Uterus (tissue), 2 donors: ENCODE data around the gene PPM1N.

Source experiments
- POLR2A ChIP-seq, 2 donors: fragments of 450-650 bp; IDR thresholded peaks; one replicate each; pipeline ENCODE4 v1.6.1; 2016; ENCODE audit warnings: antibody characterized with exemption in 2 of 2, mild to moderate bottlenecking in 1 of 2, moderate library complexity in 1 of 2
- TF ChIP-seq, protein P1 (sequence below), 4 experiments: fragments of 200-600 bp in 2 of 4; fragments of 450-650 bp in 2 of 4; sonication (generic) in 2 of 4; IDR thresholded peaks; one replicate each; pipeline ENCODE4 v1.5.1; 2016 to 2019; ENCODE audit warnings: antibody characterized with exemption in 4 of 4, mild to moderate bottlenecking in 2 of 4, moderate library complexity in 1 of 4

DNA sequence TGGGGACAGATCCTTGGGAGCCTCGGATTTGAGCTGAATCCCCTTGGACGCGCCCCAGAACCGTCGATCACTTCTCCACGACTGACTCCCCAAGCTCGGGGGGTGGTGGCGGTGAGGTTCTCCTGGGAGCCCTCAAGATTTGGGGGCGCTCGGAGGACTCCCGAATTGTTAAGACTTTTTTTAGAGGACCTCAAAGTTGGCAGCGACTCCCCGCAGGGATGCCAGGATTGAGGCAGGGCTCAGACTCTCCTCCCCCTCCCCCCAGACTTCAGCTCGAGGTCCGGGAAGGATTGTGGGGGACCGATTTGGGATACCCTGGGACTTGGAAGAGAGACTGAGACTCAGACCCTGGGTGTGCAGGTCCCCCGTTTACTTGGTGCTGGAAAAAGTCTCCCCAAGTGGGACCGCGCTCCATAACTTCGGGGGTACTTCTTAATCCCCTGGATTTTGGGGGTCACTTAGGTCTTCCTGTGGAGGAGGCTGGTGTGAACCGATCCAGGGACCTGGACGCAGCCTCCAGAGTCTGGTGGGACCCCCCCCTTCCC is 9.7 kb downstream of the PPM1N start:
- no peak for TF ChIP-seq POLR2A (IDR thresholded peaks at IDR 0.05)
- TF ChIP-seq, protein P1, sequence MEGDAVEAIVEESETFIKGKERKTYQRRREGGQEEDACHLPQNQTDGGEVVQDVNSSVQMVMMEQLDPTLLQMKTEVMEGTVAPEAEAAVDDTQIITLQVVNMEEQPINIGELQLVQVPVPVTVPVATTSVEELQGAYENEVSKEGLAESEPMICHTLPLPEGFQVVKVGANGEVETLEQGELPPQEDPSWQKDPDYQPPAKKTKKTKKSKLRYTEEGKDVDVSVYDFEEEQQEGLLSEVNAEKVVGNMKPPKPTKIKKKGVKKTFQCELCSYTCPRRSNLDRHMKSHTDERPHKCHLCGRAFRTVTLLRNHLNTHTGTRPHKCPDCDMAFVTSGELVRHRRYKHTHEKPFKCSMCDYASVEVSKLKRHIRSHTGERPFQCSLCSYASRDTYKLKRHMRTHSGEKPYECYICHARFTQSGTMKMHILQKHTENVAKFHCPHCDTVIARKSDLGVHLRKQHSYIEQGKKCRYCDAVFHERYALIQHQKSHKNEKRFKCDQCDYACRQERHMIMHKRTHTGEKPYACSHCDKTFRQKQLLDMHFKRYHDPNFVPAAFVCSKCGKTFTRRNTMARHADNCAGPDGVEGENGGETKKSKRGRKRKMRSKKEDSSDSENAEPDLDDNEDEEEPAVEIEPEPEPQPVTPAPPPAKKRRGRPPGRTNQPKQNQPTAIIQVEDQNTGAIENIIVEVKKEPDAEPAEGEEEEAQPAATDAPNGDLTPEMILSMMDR (IDR thresholded peaks at IDR 0.05) = no peak
